ENCODE data around the gene JAZF1. TPM values are rescaled to one million over a fixed set of nuclear protein-coding genes. Genes with fewer than 3 reads are reported as not detected.

JAZF1 gene
- total RNA-seq, 3 donors from 2014 or later: 8.6 to 27.4 (median 10.5) TPM

- Histone ChIP-seq H3K9me3 (no peaks in the 10 kb centered on the region), H3K4me3 (no peak overlapping the region), H3K27me3 (no peaks in the 10 kb centered on the region), H3K27ac (no peak overlapping the region), H3K4me1 (no peaks in the 10 kb centered on the region), H3K36me3 (no peaks in the 10 kb centered on the region)
- no peak for DNase-seq (ENCODE audit: low spot score in 2 of 2)
- intact Hi-C loops (cut with DNase I; ENCODE audit: low total_unique reads): no loop called here
- TF ChIP-seq POLR2A (IDR thresholded peaks at IDR 0.05): no peak
- TF ChIP-seq POLR2AphosphoS5 (IDR thresholded peaks at IDR 0.05): no peak
- TF ChIP-seq, protein P1, sequence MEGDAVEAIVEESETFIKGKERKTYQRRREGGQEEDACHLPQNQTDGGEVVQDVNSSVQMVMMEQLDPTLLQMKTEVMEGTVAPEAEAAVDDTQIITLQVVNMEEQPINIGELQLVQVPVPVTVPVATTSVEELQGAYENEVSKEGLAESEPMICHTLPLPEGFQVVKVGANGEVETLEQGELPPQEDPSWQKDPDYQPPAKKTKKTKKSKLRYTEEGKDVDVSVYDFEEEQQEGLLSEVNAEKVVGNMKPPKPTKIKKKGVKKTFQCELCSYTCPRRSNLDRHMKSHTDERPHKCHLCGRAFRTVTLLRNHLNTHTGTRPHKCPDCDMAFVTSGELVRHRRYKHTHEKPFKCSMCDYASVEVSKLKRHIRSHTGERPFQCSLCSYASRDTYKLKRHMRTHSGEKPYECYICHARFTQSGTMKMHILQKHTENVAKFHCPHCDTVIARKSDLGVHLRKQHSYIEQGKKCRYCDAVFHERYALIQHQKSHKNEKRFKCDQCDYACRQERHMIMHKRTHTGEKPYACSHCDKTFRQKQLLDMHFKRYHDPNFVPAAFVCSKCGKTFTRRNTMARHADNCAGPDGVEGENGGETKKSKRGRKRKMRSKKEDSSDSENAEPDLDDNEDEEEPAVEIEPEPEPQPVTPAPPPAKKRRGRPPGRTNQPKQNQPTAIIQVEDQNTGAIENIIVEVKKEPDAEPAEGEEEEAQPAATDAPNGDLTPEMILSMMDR (IDR thresholded peaks at IDR 0.05): no peak
Observed at GRCh38 chr7:27962273-27962672, 218.3 kb downstream of the JAZF1 start.

DNA sequence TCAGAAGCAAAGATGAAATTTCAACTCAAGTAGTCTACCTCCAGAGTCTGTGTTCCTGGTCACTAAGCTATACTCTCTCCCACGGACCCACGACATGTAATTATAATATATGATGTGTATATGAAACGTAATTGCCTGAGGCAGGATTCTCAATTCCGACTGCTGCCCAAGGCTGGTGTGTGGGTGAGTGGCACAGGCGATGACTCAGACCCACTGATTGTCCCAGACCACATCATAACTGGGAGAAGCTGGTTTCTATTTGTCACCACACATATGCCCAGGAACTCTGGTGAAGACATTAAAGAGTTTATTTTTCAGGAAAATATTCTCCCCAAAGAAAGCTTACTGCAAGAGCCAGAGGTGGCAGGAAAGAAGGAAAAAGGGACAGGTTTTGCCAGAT is 219.3 kb downstream of the JAZF1 start:
- Histone ChIP-seq H3K27ac (no peak overlapping the region), H3K4me3 (no peak overlapping the region), H3K4me1 (no peaks in the 10 kb centered on the region), H3K36me3 (no peaks in the 10 kb centered on the region), H3K9me3 (no peaks in the 10 kb centered on the region), H3K27me3 (no peaks in the 10 kb centered on the region)
- no peak for DNase-seq (ENCODE audit: low spot score in 2 of 2)
- no peak for TF ChIP-seq POLR2AphosphoS5 (IDR thresholded peaks at IDR 0.05)
- TF ChIP-seq POLR2A (IDR thresholded peaks at IDR 0.05): no peak
- TF ChIP-seq, protein P1 (IDR thresholded peaks at IDR 0.05): no peak
- intact Hi-C loops (cut with DNase I; ENCODE audit: low total_unique reads): no loop called here

GRCh38 chr7:27960415-27960814 is 220.2 kb downstream of the JAZF1 start:
- no peaks in the 10 kb centered on the region for H3K9me3 ChIP-seq
- intact Hi-C loops (cut with DNase I; ENCODE audit: low total_unique reads): no loop called here
- H3K36me3 ChIP-seq: no peaks in the 10 kb centered on the region
- no peaks in the 10 kb centered on the region for H3K4me1 ChIP-seq
- no peak for DNase-seq (ENCODE audit: low spot score in 2 of 2)
- H3K4me3 ChIP-seq: no peak overlapping the region
- no peak overlapping the region for H3K27ac ChIP-seq
- no peak for TF ChIP-seq POLR2AphosphoS5 (IDR thresholded peaks at IDR 0.05)
- no peak for TF ChIP-seq POLR2A (IDR thresholded peaks at IDR 0.05)
- TF ChIP-seq, protein P1 (IDR thresholded peaks at IDR 0.05): no peak
- no peaks in the 10 kb centered on the region for H3K27me3 ChIP-seq

DNA sequence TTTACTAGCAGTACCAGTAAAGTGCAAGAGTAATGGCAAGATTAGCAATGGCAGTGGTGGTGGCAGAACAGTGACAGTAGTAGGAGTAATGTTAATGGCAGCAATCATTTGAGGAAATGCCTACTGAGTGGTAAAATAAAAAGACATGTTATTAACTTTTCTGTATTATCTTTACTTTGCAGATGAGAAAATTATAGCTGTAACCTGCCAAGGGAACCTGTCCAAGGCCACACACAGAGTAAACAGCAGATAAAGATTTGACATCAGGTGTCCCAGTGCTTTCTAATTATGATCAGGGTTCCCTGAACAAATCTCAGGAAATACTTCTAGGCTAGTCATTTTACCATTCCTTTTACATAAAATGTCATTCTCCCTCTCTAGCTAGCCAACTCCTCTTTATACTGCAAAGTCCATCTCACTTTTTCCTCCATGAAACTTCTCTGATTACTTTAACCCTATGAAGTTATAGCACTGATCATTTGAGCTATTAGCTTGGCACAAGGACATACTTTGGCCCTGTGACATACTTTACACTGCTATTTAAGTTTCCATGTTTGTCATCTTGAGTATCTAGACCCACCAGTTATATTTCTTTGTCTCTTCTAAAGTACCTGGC is 221.6 kb downstream of the JAZF1 start:
- Histone ChIP-seq H3K27ac (no peak overlapping the region), H3K9me3 (no peaks in the 10 kb centered on the region), H3K4me1 (no peaks in the 10 kb centered on the region), H3K36me3 (no peaks in the 10 kb centered on the region), H3K27me3 (no peaks in the 10 kb centered on the region), H3K4me3 (no peak overlapping the region)
- TF ChIP-seq, protein P1 (IDR thresholded peaks at IDR 0.05): no peak
- no peak for TF ChIP-seq POLR2AphosphoS5 (IDR thresholded peaks at IDR 0.05)
- TF ChIP-seq POLR2A (IDR thresholded peaks at IDR 0.05): no peak
- intact Hi-C loops (cut with DNase I; ENCODE audit: low total_unique reads): no loop called here
- no peak for DNase-seq (ENCODE audit: low spot score in 2 of 2)

DNA sequence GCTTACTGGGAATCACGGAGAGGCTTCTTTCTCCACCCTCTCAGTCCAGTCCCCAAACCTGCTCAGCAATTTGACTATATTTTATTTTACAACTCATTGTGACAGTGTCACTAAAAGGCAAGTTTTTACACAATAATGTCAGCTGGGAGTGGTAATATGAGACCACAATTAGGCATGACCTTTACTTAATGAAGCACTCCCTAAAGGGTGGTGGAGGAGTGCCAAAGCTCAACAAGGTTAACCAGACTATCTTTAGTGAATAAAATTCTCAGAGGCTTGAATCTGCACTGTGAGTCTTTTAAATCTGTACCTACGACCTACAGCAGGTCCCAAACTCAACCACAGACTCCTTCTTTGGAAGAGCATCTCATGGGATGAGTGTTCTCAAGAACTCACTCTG is 225.0 kb downstream of the JAZF1 start:
- Histone ChIP-seq H3K36me3 (no peaks in the 10 kb centered on the region), H3K4me3 (no peak overlapping the region), H3K4me1 (no peaks in the 10 kb centered on the region), H3K9me3 (no peaks in the 10 kb centered on the region), H3K27ac (no peak overlapping the region), H3K27me3 (no peaks in the 10 kb centered on the region)
- intact Hi-C loops (cut with DNase I; ENCODE audit: low total_unique reads): no loop called here
- DNase-seq (ENCODE audit: low spot score in 2 of 2): no peak
- TF ChIP-seq POLR2AphosphoS5 (IDR thresholded peaks at IDR 0.05) (no peak), POLR2A (IDR thresholded peaks at IDR 0.05) (no peak)
- TF ChIP-seq, protein P1 (IDR thresholded peaks at IDR 0.05): no peak

Measured in breast epithelium (tissue), 4 donors.